Measurements from ENCODE around the gene MBP. TPM values are rescaled to one million over a fixed set of nuclear protein-coding genes. Genes with fewer than 3 reads are reported as not detected.

MBP gene
- total and polyA plus RNA-seq, 2 donors (not counting 3 experiments of a cell fraction or from before 2014, with no cell fraction given), result 1.7 to 2.3 TPM

DNA sequence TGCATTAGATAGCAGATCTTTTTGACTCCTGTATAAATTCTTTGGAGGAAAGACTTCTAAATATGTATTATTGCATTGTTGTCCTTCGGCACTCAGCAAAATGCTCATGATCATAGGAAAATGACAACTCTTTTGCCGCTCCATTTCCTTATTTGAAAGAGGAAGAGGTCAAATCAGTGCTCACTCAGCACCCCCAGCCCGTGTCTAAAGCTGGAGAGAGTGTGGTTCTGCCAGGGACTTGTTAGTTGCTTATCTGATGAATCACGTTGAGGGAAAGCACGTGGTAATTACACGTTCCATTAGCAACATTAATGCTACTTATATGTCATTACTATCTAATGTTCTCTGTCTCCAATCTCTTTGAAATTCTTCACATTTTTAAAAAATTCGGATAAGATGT, 46.0 kb upstream of the MBP start:
- dilution Hi-C loops (cut with MboI; ENCODE audit: extremely low pct_ligation_motif_present, low sequenced_read_pairs) (no loop called here), intact Hi-C loops (cut with micrococcal nuclease) (no loop called here)
- CTCF ChIA-PET, result interaction anchor here (1.4 kb wide), 1 partner anchor 14 kb away, joined by 6 read pairs; no protein-coding TSS in a partner anchor

More for the DNA sequence above, 46.0 kb upstream of the MBP start:
- DNase-seq (ENCODE audit: low read depth, low spot score), result no peak
- H3K79me2 ChIP-seq (ENCODE audit: control insufficient read depth, insufficient read depth, low read length), result no peaks in the 10 kb centered on the region
- no peak overlapping the region for H3K9ac ChIP-seq (replicated peaks; ENCODE audit: extremely low read depth, insufficient read depth, low read length)
- H3K27me3 ChIP-seq (ENCODE audit: control insufficient read depth in 2 of 2, insufficient read depth in 2 of 2, low read length in 2 of 2), result no peaks in the 10 kb centered on the region
- no peaks in the 10 kb centered on the region for H3K9me1 ChIP-seq (replicated peaks; ENCODE audit: control insufficient read depth, extremely low read depth, insufficient read depth, low read length)
- H3K9me3 ChIP-seq (replicated peaks; ENCODE audit: control insufficient read depth, insufficient read depth, low read length), result no peaks in the 10 kb centered on the region
- POLR2A ChIA-PET, result no interaction called here
- TF ChIP-seq, protein P1, sequence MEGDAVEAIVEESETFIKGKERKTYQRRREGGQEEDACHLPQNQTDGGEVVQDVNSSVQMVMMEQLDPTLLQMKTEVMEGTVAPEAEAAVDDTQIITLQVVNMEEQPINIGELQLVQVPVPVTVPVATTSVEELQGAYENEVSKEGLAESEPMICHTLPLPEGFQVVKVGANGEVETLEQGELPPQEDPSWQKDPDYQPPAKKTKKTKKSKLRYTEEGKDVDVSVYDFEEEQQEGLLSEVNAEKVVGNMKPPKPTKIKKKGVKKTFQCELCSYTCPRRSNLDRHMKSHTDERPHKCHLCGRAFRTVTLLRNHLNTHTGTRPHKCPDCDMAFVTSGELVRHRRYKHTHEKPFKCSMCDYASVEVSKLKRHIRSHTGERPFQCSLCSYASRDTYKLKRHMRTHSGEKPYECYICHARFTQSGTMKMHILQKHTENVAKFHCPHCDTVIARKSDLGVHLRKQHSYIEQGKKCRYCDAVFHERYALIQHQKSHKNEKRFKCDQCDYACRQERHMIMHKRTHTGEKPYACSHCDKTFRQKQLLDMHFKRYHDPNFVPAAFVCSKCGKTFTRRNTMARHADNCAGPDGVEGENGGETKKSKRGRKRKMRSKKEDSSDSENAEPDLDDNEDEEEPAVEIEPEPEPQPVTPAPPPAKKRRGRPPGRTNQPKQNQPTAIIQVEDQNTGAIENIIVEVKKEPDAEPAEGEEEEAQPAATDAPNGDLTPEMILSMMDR (IDR thresholded peaks at IDR 0.05; ENCODE audit: extremely low read depth in 1 of 2, insufficient read depth in 1 of 2, low read depth in 1 of 2, low read length in 2 of 2), result no peak
- TF ChIP-seq GATA2 (IDR thresholded peaks at IDR 0.05; ENCODE audit: insufficient read depth, insufficient read length, low read depth, low read length) (no peak), JUN (IDR thresholded peaks at IDR 0.05; ENCODE audit: borderline replicate concordance, insufficient read depth, insufficient read length, low read depth) (no peak), FOS (IDR thresholded peaks at IDR 0.05; ENCODE audit: borderline replicate concordance, insufficient read depth, low read length) (no peak), POLR2AphosphoS5 (IDR thresholded peaks at IDR 0.05; ENCODE audit: insufficient read depth, low read depth, low read length) (no peak), EZH2 (IDR thresholded peaks at IDR 0.05; ENCODE audit: borderline replicate concordance, low read depth, low read length, severe bottlenecking) (no peak), MYC (IDR thresholded peaks at IDR 0.05; ENCODE audit: low read depth, low read length) (no peak), POLR2A (IDR thresholded peaks at IDR 0.05; ENCODE audit: low read depth, low read length) (no peak)
- TF ChIP-seq, protein P2, sequence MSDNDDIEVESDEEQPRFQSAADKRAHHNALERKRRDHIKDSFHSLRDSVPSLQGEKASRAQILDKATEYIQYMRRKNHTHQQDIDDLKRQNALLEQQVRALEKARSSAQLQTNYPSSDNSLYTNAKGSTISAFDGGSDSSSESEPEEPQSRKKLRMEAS (IDR thresholded peaks at IDR 0.05; ENCODE audit: insufficient read depth, insufficient read length), result no peak
- H3K4me2 ChIP-seq (ENCODE audit: insufficient read depth, low read length), result no peak overlapping the region
- no peak overlapping the region for H2AFZ ChIP-seq (ENCODE audit: low read depth, low read length)
- H4K20me1 ChIP-seq (replicated peaks; ENCODE audit: control insufficient read depth, extremely low read depth, insufficient read depth, low read length), result no peaks in the 10 kb centered on the region
- H3K27ac ChIP-seq (ENCODE audit: insufficient read depth, low read depth, low read length), result no peak overlapping the region
- no peak overlapping the region for H3K4me3 ChIP-seq (replicated peaks in 1 of 3; ENCODE audit: insufficient read depth in 1 of 3, low read depth in 1 of 3, low read length in 3 of 3)
- no peaks in the 10 kb centered on the region for H3K4me1 ChIP-seq (ENCODE audit: control insufficient read depth, extremely low read depth, insufficient read depth, low read length)
- BruUV-seq (replicated peaks), result no TSS peak
- H3K36me3 ChIP-seq (ENCODE audit: control insufficient read depth in 2 of 2, extremely low read depth in 1 of 2, insufficient read depth in 2 of 2, low read length in 2 of 2), result no peaks in the 10 kb centered on the region
- no peak for FAIRE-seq

Measured in endothelial cell of umbilical vein (primary cell).